Osteoblast (primary cell): ENCODE results near the gene CAMTA1. TPM values are rescaled to one million over a fixed set of nuclear protein-coding genes. Genes with fewer than 3 reads are reported as not detected.
"Not testable (repeated sequence)": the region's sequence is repeated elsewhere in the genome, so short reads cannot be mapped to it uniquely, and the experiment has no call there.

Source experiments
- DNase-seq: peaks from one replicate; pipeline ENCODE4 v3.0.0; 2011; ENCODE audit warnings: low spot score, mixed read lengths; ENCODE audit not compliant: insufficient read length; ENCODE audit errors: missing footprints
- H2AFZ ChIP-seq: 2 replicates; pipeline ENCODE4 v1.6.0; 2011; ENCODE audit warnings: mild to moderate bottlenecking, low read length
- H3K27ac ChIP-seq: 2 replicates; pipeline ENCODE4 v1.5.1; 2011; ENCODE audit warnings: mild to moderate bottlenecking, low read depth, low read length, moderate library complexity
- H3K27me3 ChIP-seq: 2 replicates; pipeline ENCODE4 v1.6.0; 2012; ENCODE audit warnings: mild to moderate bottlenecking, control low read depth, inconsistent platforms, low read length, moderate library complexity; ENCODE audit not compliant: insufficient read depth
- H3K36me3 ChIP-seq: 2 replicates; pipeline ENCODE4 v1.5.1; 2011; ENCODE audit warnings: mild to moderate bottlenecking, low read length, control low read depth, moderate library complexity; ENCODE audit not compliant: insufficient read depth
- H3K4me1 ChIP-seq: 2 replicates; pipeline ENCODE4 v1.5.1; 2011; ENCODE audit warnings: mild to moderate bottlenecking, low read length, control low read depth, moderate library complexity; ENCODE audit not compliant: insufficient read depth
- H3K4me2 ChIP-seq: 2 replicates; pipeline ENCODE4 v1.6.0; 2011; ENCODE audit warnings: mild to moderate bottlenecking, low read length; ENCODE audit not compliant: insufficient read depth
- H3K4me3 ChIP-seq: fragments of 200-600 bp; sonication (generic); 3 replicates; pipeline ENCODE4 v1.5.1; 2012; ENCODE audit warnings: mild to moderate bottlenecking, low read length, inconsistent platforms; ENCODE audit not compliant: insufficient read depth
- H3K79me2 ChIP-seq: 2 replicates; pipeline ENCODE4 v1.6.0; 2012; ENCODE audit warnings: mild to moderate bottlenecking, low read length, control low read depth, inconsistent platforms; ENCODE audit not compliant: insufficient read depth
- H3K9me3 ChIP-seq: 2 replicates; pipeline ENCODE4 v1.5.1; 2011; ENCODE audit warnings: low read depth, low read length, control low read depth
- H4K20me1 ChIP-seq: 2 replicates; pipeline ENCODE4 v1.6.0; 2012; ENCODE audit warnings: mild to moderate bottlenecking, low read length, control low read depth; ENCODE audit not compliant: insufficient read depth
- total RNA-seq: library from RNA; depleted of rRNA; stranded (reverse); fragments of >200 nt; gene quantifications from 2 replicates; pipeline ENCODE4 v1.2.3, GENCODE V29; 2012
- TF ChIP-seq, protein P1 (sequence below): IDR thresholded peaks from 2 replicates; pipeline ENCODE4 v1.5.1; 2011; ENCODE audit warnings: mild to moderate bottlenecking, low read depth, low read length, moderate library complexity; ENCODE audit errors: extremely low read depth

Gene CAMTA1, protein sequence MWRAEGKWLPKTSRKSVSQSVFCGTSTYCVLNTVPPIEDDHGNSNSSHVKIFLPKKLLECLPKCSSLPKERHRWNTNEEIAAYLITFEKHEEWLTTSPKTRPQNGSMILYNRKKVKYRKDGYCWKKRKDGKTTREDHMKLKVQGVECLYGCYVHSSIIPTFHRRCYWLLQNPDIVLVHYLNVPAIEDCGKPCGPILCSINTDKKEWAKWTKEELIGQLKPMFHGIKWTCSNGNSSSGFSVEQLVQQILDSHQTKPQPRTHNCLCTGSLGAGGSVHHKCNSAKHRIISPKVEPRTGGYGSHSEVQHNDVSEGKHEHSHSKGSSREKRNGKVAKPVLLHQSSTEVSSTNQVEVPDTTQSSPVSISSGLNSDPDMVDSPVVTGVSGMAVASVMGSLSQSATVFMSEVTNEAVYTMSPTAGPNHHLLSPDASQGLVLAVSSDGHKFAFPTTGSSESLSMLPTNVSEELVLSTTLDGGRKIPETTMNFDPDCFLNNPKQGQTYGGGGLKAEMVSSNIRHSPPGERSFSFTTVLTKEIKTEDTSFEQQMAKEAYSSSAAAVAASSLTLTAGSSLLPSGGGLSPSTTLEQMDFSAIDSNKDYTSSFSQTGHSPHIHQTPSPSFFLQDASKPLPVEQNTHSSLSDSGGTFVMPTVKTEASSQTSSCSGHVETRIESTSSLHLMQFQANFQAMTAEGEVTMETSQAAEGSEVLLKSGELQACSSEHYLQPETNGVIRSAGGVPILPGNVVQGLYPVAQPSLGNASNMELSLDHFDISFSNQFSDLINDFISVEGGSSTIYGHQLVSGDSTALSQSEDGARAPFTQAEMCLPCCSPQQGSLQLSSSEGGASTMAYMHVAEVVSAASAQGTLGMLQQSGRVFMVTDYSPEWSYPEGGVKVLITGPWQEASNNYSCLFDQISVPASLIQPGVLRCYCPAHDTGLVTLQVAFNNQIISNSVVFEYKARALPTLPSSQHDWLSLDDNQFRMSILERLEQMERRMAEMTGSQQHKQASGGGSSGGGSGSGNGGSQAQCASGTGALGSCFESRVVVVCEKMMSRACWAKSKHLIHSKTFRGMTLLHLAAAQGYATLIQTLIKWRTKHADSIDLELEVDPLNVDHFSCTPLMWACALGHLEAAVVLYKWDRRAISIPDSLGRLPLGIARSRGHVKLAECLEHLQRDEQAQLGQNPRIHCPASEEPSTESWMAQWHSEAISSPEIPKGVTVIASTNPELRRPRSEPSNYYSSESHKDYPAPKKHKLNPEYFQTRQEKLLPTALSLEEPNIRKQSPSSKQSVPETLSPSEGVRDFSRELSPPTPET (N-terminal part only)
- total RNA-seq: 38.0 and 47.4 TPM in 2 replicates

DNA sequence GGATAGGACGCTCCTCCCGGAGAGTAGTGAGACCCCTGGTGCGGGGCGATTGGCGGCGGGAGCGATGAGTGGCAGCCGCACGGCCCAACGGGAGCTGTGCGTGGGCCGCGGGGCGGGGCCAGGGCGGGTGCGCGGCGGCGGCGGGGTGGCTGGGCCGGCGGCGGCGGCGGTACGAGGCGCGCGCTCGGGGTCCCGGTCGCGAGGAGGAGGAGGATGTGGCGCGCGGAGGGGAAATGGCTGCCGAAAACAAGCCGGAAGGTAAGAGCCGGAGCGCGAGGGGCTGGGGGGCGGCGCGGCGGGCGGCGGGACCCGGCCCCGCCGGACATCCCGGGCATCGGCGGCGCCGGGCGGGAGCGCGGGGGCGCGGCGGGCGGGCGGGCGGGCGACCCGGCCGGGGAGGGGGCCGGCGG, at the start of gene CAMTA1:
Gene CAMTA1 (plus strand): TSS at position 137 of the 410 bp plus-strand sequence. CDS start 77 bp downstream, at position 214.
- H4K20me1 ChIP-seq: peaks cover 22% of the 10 kb centered on the region
- peaks cover 44% of the 10 kb centered on the region for H3K79me2 ChIP-seq
- H3K36me3 ChIP-seq: no peaks in the 10 kb centered on the region
- peaks cover 15% of the 10 kb centered on the region for H3K4me1 ChIP-seq
- DNase-seq: no peak
- H2AFZ ChIP-seq: peak within 1 kb of the TSS; percentile 89
- peak within 1 kb of the TSS; percentile 85 for H3K4me3 ChIP-seq
- no peaks in the 10 kb centered on the region for H3K27me3 ChIP-seq
- no peaks in the 10 kb centered on the region for H3K9me3 ChIP-seq
- H3K27ac ChIP-seq: peak within 1 kb of the TSS; percentile 85
- H3K4me2 ChIP-seq: peak within 1 kb of the TSS; percentile 95
- TF ChIP-seq, protein P1, sequence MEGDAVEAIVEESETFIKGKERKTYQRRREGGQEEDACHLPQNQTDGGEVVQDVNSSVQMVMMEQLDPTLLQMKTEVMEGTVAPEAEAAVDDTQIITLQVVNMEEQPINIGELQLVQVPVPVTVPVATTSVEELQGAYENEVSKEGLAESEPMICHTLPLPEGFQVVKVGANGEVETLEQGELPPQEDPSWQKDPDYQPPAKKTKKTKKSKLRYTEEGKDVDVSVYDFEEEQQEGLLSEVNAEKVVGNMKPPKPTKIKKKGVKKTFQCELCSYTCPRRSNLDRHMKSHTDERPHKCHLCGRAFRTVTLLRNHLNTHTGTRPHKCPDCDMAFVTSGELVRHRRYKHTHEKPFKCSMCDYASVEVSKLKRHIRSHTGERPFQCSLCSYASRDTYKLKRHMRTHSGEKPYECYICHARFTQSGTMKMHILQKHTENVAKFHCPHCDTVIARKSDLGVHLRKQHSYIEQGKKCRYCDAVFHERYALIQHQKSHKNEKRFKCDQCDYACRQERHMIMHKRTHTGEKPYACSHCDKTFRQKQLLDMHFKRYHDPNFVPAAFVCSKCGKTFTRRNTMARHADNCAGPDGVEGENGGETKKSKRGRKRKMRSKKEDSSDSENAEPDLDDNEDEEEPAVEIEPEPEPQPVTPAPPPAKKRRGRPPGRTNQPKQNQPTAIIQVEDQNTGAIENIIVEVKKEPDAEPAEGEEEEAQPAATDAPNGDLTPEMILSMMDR: no peak

DNA sequence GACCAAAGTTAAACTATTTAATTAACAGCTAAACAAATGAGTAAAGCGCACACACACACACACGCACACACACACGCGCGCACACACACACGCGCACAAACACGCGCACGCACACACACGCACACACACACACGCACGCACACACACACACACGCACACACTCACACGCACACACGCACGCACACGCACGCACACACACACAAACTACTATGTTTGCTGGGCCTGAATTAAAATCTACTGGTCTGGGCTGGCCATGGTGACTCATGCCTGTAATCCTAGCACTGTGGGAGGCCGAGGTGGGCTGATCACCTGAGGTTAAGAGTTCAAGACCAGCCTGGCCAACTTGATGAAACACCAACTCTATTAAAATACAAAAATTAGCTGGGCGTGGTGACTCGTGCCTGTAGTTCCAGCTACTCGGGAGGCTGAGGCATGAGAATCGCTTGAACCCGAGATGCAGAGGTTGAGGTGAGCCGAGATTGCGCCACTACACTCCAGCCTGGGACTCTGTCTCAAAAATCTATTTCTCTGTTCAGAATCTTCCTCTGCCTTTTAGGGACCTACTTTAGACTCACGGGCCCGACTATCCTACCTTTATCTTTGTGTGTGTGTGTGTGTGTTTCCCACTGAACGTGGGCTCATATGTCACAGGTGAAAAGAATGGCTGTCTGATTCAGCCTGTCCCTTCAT, 46.1 kb upstream of the CAMTA1 start:
- no peak overlapping the region for H3K27ac ChIP-seq
- H4K20me1 ChIP-seq: no peaks in the 10 kb centered on the region
- peaks cover 18% of the 10 kb centered on the region for H3K4me1 ChIP-seq
- H2AFZ ChIP-seq: no peak overlapping the region
- H3K9me3 ChIP-seq: no peaks in the 10 kb centered on the region
- DNase-seq: no peak
- TF ChIP-seq, protein P1: no peak
- H3K4me2 ChIP-seq: no peak overlapping the region
- no peak overlapping the region for H3K4me3 ChIP-seq
- no peaks in the 10 kb centered on the region for H3K27me3 ChIP-seq
- no peaks in the 10 kb centered on the region for H3K79me2 ChIP-seq
- no peaks in the 10 kb centered on the region for H3K36me3 ChIP-seq

DNA sequence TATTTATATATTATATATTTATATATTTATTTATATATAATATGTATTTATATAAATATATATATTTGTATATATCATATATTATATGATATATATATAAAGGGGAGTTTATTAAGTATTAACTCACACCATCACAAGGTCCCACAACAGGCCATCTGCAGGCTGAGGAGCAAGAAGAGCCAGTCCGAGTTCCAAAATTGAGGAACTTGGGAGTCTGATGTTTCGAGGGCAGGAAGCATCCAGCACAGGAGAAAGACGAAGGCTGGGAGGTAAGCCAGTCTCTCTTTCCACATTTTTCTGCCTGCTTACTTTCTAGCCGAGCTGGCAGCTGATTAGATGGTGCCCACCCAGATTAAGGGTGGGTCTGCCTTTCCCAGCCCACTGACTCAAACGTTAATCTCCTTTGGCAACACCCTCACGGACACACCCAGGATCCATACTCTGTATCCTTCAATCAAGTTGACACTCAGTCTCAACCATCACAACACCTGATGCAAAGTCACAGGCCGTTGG, 42.5 kb upstream of the CAMTA1 start:
- H4K20me1 ChIP-seq, H3K27me3 ChIP-seq, H3K79me2 ChIP-seq, H3K27ac ChIP-seq, DNase-seq, H3K9me3 ChIP-seq, H3K4me2 ChIP-seq, H3K4me3 ChIP-seq, H3K36me3 ChIP-seq: not testable (repeated sequence)
- Histone ChIP-seq H2AFZ (peak overlapping the region; percentile 99), H3K4me1 (peaks cover 14% of the 10 kb centered on the region)
